NCI-H524 treated with DMSO at 0.1 percent for 48 hours (cell line): ENCODE results near the gene IRF2.
A peak's percentile ranks its signal among the peaks of the same experiment; 100 is the strongest.
"Not testable (repeated sequence)": the region's sequence is repeated elsewhere in the genome, so short reads cannot be mapped to it uniquely, and the experiment has no call there.

Experiments
- DNase-seq: peaks from one replicate; lab custom pipeline; 2025; lab: John Stamatoyannopoulos, UW

The IRF2 gene

GRCh38 chr4:184346682-184347081 is 127.7 kb downstream of the IRF2 start:
- no peak for DNase-seq

- not testable (repeated sequence) for DNase-seq
Observed at GRCh38 chr4:184346273-184346672, 128.1 kb downstream of the IRF2 start.

GRCh38 chr4:184345573-184345922 is 128.8 kb downstream of the IRF2 start:
- DNase-seq, result no peak

GRCh38 chr4:184344899-184345572 is 129.3 kb downstream of the IRF2 start:
- DNase-seq, result no peak

- no peak for DNase-seq
Observed at GRCh38 chr4:184344435-184344834, 129.9 kb downstream of the IRF2 start.

- peak; percentile 20 for DNase-seq
Observed at GRCh38 chr4:184343502-184344177, 130.7 kb downstream of the IRF2 start.

GRCh38 chr4:184342857-184343237 is 131.5 kb downstream of the IRF2 start:
- not testable (repeated sequence) for DNase-seq

- no peak for DNase-seq
Observed at GRCh38 chr4:184342167-184342856, 132.0 kb downstream of the IRF2 start.

- not testable (repeated sequence) for DNase-seq
Observed at GRCh38 chr4:184339398-184340193, 134.8 kb downstream of the IRF2 start.

GRCh38 chr4:184337907-184338306 is 136.4 kb downstream of the IRF2 start:
- no peak for DNase-seq
